CD4-positive, alpha-beta T cell treated with Interleukin-15 for 1 hour (primary cell): ENCODE measurements around the gene RPL37.
"Not testable (repeated sequence)": the region's sequence is repeated elsewhere in the genome, so short reads cannot be mapped to it uniquely, and the experiment has no call there.

Experiments
- DNase-seq: peaks from one replicate; pipeline ENCODE4 v3.0.0-alpha.2; 2020

RPL37 gene

DNA sequence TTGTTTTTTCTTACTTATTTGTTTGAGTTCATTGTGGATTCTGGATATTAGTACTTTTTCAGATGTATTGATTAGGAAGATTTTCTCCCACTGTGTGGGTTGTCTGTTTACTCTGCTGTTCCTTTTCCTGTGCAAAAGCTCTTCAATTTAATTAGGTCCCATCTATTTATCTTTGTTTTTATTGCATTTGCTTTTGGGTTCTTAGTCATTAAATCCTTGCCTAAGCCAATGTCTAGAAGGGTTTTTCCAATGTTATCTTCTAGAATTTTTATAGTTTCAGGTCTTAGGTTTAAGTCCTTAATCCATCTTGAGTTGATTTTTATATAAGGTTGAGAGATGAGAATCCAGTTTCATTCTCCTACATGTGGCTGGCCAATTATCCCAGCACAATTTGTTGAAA lies 40.7 kb downstream of the RPL37 start:
- DNase-seq, result not testable (repeated sequence)

DNA sequence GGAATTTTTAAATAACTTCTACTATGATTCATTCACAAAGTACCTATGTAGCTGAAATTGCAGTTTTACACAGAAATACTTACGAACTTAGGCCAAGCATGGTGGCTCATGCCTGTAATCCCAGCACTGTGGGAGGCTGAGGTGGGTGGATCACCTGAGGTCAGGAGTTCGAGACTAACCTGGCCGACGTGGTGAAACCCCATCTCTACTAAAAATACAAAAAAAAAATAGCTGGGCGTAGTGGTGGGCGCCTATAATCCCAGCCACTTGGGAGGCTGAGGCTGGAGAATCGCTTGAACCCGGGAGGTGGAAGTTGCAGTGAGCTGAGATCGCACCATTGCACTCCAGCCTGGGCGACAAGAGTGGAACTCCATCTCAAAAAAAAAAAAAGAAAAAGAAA lies 42.3 kb downstream of the RPL37 start:
- DNase-seq, result not testable (repeated sequence)

DNA sequence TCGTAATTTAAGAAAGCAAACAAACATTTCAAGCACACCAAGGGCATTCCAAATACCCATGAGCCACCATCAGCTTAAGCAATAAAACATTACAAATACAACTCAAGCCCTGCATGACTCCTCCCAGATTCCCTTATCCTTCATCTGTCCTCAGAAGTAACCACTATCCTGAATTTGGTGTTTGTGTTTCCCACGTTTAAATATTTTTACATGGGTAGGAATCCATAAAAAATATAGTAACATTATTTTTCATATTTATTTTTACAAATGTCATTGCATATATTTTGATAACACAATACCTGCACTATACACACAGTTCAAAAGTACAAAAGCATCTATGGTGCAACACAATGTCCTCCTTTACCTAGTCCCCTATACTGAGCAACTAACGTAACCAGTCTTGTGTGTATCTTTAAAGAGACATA lies 43.3 kb downstream of the RPL37 start:
- no peak for DNase-seq

DNA sequence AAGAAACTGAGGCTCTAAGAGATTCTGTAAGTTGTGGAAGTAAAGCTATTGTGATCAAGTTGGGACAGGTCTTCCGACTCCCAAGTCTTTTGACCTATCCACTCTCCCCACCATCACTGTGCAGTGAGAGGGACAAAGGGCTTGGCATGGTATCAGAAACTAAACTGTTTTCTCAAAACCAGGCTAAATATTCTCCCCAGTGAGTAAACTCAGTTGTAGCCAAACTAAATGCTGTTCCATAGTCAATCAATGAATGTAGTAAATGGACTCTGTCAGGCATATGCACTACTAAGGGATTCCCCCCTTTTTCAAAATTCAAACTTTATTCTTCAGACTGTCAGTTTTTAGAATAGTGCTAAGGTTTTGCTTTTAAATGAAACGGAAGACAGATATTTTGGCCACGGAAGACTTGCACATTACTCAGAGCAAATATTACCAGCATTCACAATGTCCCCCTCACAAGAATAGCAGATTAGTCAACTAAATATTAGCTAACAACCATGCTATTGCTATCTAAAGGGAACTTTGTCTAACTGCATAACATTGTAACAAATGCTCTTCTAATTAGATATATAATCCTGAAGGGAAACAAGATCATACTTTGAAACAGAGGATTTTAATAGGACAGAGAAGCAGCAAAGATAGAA lies 44.0 kb downstream of the RPL37 start:
- DNase-seq, result no peak

DNA sequence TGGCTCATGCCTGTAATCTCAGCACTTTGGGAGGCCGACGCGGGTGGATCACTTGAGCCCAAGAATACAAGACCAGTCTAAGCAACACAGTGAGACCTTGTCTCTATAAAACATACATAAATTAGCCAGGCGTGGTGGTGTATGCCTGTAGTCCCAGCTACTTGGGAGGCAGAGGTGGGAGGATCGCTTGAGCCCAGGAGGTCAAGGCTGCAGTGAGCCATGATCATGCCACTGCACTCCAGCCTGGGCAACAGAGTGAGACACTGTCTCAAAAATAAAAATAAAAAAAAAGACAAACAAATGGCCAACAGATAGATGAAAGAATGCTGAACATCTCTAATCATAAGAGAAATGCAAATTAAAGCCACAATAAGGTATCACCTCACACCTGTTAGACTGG lies 46.1 kb downstream of the RPL37 start:
- not testable (repeated sequence) for DNase-seq

DNA sequence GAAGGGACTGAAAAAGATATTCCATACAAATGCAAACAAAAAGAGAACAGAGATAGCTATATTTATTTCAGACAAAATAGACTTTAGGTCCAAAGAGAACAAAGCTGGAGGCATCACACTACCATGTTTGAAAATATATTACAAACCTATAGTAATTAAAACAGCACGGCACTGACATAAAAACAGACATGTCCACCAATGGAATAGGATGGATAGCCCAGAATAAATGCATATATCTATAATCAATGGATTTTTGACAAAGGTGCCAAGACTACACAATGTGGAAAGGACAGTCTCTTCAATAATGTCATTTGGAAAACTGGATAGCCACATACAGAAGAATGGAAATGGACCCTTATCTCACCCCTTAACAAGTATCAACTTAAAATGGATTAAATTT lies 47.0 kb downstream of the RPL37 start:
- DNase-seq, result no peak

DNA sequence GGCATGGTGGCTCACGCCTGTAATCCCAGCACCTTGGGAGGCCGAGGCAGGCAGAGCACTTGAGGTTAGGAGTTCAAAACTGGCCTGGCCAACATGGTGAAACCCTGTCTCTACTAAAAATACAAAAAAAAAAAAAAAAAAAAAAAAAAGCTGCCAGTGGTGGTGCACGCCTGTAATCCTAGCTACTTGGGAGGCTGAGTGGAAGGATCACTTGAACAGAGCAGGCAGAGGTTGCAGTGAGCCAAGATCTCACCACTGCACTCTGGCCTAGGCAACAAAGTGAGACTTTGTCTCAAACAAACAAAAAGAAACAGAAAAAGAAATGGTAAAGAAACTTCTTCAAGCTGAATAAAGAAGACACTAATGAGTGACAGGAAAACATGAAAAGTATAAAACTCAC lies 48.4 kb downstream of the RPL37 start:
- DNase-seq, result not testable (repeated sequence)

DNA sequence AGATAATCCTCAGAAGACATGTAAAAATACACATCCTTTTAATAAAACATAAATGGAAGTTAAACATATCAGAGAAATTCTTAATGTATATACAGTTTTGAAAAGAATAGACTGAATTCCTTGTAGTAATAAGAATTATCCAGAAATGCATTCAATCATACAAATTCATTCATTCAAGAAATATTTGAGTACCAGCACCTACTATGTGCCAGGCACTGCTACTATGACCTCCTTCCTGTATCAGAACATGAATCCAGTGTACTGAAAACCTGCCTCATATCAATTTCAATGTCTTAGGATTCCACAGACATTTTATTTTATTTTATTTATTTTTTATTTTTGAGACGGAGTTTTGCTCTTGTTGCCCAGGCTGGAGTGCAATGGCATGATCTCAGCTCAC lies 50.1 kb downstream of the RPL37 start:
- no peak for DNase-seq

DNA sequence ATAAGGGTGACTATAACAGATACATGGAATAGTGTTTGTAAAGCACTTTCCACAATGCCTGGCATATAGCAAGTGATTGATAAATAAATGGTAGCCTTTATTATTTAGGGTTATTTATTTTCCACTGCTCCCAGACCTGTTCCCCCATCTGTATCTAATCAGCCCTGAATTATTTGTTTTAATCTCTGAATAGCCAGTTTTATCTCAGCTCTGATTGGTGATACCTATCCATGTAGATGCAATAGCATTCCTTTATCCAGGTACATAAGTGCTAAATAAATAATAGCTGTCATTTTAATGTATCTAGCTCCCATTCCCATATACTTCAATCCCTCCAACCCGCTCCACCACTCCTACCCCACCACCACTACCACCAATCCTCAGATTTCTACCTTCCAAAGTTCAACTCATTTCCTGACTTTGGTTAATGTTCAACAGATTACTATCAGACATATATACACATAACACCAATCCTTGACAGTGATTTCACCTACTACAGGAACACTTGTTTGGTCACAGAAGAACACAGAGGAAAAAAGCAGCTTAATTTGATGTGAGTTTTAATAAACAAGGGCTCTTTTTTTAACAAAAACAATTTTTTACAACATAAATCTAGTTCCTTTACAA lies 50.9 kb downstream of the RPL37 start:
- no peak for DNase-seq

DNA sequence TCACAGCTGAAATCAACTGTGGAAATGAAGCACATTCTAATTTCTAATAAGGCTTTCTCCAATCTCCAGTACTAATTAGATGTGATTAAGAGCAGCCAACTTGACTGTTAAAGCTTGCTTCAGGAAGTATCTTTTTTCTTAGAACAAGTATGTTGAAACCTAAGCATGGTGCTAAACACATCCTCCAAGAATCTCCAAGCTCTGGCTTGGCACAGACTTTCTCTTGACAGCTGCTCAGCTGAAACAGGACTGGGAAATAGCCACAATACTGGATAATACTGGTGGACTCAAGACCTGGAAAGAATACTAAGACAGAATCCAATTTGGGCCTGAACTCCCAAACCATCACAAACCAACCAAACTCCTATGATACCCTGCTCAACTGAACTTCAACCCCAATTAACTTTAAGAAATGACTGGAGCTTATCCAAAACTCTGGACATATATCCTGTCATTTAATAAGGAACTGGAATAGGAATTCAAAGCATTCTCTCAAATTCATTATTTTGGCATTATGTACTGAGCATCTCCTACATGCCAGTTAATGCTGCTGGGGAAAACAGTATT lies 53.1 kb downstream of the RPL37 start:
- no peak for DNase-seq

DNA sequence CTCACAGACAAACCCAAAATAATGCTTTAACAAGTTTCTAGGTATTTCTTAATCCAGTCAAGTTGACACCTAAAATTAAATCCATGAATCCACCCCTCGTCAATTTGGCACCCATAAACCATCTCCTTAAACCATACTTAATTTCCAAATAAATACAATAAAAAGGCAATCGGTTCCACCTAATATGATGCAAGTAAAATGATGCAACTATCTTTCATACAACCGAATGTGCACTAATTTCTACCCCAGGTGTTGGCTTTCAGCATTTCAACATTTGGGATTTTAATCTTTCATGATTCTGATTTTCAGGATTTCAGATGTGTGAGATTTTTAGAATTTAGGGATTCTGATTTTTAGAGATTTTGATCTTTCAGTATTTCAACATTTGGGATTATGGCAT lies 54.2 kb downstream of the RPL37 start:
- no peak for DNase-seq

DNA sequence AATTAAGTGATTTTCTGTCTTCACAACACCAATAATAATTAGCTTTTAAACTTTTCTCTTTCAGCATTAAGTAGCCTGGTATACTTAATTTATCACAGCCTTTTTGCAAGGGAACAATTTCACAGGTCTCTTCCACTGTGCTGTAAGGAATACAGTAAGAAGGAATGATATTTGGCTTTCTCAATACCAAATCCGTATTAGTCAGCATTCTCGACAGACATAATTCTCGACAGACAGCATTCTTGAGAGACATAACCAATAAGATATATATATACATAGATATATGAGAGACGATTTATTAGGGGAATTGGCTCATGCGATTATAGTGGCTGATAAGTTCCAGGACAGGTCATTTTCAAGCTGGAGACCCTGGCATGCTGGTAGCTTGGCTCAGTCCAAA lies 54.8 kb downstream of the RPL37 start:
- DNase-seq, result no peak

DNA sequence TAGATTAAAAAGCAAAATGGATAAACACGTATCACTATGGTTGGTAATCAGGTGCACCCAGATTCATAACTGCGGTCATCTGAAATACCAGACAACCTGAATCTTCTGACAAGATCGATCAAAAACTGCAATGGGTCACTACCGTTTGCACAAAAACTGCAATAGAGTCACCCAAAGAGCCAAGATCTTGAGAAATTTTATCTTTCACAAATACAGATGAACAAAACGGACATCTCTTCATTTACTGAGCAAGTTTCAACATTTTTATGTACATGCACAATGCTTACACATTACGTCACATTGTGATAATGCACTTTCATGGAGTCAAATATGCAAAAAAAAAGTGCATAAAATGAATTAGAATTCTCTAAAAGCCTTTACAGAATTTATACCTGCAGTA lies 55.5 kb downstream of the RPL37 start:
- DNase-seq, result no peak

DNA sequence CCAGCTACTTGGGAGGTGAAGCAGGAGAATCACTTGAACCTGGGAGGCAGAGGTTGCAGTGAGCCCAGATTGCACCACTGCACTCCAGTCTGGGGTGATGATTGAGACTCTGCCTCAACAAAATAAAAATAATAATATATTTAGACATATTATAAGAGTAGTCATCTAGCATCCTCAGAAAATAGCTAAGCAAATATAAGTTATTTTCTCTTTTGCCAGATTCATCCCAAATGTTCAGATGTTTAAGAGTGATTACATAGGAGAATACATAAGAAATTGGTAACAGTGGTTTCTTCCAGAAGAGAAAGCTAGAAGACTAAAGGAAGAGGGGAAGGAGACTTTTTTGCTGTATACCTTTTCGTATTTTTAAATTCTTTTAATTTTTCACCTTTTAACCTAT lies 56.9 kb downstream of the RPL37 start:
- DNase-seq, result no peak

DNA sequence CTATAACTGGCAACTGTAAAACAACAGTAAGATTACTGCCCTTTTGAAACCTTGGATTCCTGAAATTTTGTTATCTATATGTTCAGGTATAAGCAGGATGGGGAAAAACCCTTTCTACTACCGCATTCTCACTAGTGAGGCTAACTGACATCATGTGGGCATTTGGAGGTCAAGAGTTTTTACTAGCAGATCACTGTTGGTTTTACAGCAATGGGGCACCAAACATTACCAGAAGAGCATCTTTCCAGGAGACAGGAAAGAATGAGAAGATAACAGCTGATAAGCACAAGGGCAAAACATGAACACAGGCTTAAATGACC lies 58.4 kb downstream of the RPL37 start:
- DNase-seq, result no peak

DNA sequence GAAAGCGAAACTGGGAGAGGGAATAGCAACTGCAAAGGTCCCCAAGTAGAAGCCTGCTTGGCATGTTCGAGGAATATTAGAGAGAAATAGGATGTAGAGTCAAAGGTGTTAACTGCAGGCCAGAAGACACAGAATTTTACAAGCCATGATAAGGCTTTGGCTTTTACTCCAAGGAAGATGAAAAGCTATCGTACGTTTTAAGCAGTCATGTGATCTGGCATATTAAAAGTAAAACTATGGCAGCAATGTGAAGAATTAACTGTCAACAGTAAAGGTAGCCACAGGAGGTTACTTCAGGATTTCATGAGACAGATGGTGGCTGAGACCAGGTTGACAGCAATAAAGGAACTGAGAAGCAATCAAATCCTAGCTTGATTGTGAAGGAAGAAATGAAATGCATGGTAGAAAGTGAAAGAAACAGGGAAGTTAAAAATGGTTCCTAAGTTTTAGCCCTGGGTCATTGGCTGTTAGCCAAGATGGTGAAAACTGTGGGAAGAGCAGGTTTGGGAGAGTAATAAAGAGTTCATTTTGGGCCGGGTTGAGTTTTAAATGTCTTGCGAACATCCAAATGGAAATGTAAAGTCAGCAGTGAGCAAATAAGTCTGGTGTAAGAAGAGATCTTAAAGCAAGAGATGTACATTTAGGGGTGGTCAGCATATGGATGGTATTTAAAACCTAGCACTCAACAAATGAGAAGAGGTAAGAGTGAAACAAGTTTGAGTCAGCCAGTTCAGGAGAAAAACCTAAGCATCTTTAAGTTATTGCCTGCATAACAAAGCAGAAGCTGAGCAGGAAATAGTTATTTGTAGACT lies 59.0 kb downstream of the RPL37 start:
- DNase-seq, result no peak
